B cell (primary cell): Measurements from ENCODE around the gene HNRNPF. TPM values are rescaled to one million over a fixed set of nuclear protein-coding genes. Genes with fewer than 3 reads are reported as not detected.
A peak's percentile ranks its signal among the peaks of the same experiment; 100 is the strongest.

Experiments
- ATAC-seq: fragments of 200-7000 bp; cut with Tn5 transposase; one replicate; pipeline ENCODE4 v1.10.0; 2021; ENCODE audit warnings: low read depth, mild to moderate bottlenecking, moderate number of reproducible peaks, moderate library complexity
- CTCF ChIA-PET: fragments of 350-600 bp; sonication (Branson Sonifier 250); formaldehyde crosslinking; loops from one replicate; lab custom pipeline; 2021; ENCODE audit warnings: antibody characterized with exemption, inconsistent platforms; lab: Charles Lee
- POLR2A ChIA-PET: fragments of 350-600 bp; sonication (Branson Sonifier 250); formaldehyde crosslinking; loops from one replicate; lab custom pipeline; 2021; ENCODE audit warnings: antibody characterized with exemption; lab: Charles Lee
- DNase-seq: peaks from one replicate; pipeline ENCODE4 v3.0.0; 2013
- H2AFZ ChIP-seq: 2 replicates; pipeline ENCODE4 v1.6.1; 2012; ENCODE audit warnings: mild to moderate bottlenecking, low read depth, low read length; ENCODE audit not compliant: insufficient read depth, poor library complexity, severe bottlenecking
- H3K27ac ChIP-seq, 2 donors: 1 replicate in 1 of 2; 2 replicates in 1 of 2; pipeline ENCODE4 v1.5.1; 2012 to 2013; ENCODE audit warnings: low read length in 2 of 2, mild to moderate bottlenecking in 2 of 2, moderate library complexity in 1 of 2
- H3K27me3 ChIP-seq, 4 experiments: fragments of 200-600 bp in 1 of 4; sonication (generic) in 1 of 4; replicated peaks in 1 of 4; 1 replicate in 2 of 4; 2 replicates in 2 of 4; pipeline versions ENCODE4 v1.6.1 to v1.7.0; 2013 to 2016; ENCODE audit warnings: low read length in 3 of 4, mild to moderate bottlenecking in 2 of 4, mixed read lengths in 1 of 4, moderate library complexity in 1 of 4; ENCODE audit not compliant: insufficient read depth in 4 of 4, control insufficient read depth in 3 of 4; ENCODE audit errors: control extremely low read depth in 1 of 4
- H3K36me3 ChIP-seq, 2 experiments: replicated peaks in 1 of 2; 1 replicate in 1 of 2; 2 replicates in 1 of 2; pipeline versions ENCODE4 v1.6.1 to v1.7.1; 2013; ENCODE audit warnings: low read length in 1 of 2; ENCODE audit not compliant: insufficient read depth in 2 of 2, control insufficient read depth in 1 of 2; ENCODE audit errors: control extremely low read depth in 1 of 2, extremely low read depth in 1 of 2
- H3K4me1 ChIP-seq, 2 donors: fragments of 200-600 bp in 1 of 2; sonication (generic) in 1 of 2; 1 replicate in 1 of 2; 2 replicates in 1 of 2; pipeline versions ENCODE4 v1.5.1 to v1.6.1; 2013 to 2017; ENCODE audit warnings: low read length in 2 of 2; ENCODE audit not compliant: control insufficient read depth in 2 of 2, insufficient read depth in 2 of 2
- H3K4me2 ChIP-seq: replicated peaks from 2 replicates; pipeline ENCODE3; 2012; ENCODE audit warnings: mild to moderate bottlenecking, low read depth, low read length; ENCODE audit not compliant: poor library complexity, severe bottlenecking
- H3K4me3 ChIP-seq, 5 experiments: fragments of 200-600 bp in 1 of 5; sonication (generic) in 1 of 5; 1 replicate in 3 of 5; 2 replicates in 2 of 5; pipeline versions ENCODE4 v1.5.1 to v1.7.0; 2011 to 2016; ENCODE audit warnings: low read length in 4 of 5, mild to moderate bottlenecking in 4 of 5, low read depth in 2 of 5, control low read depth in 1 of 5, moderate library complexity in 1 of 5; ENCODE audit not compliant: insufficient read depth in 1 of 5; ENCODE audit errors: control extremely low read depth in 1 of 5, extremely low read depth in 1 of 5
- H3K79me2 ChIP-seq: fragments of 200-600 bp; sonication (generic); one replicate; pipeline ENCODE4 v1.6.0; 2016; ENCODE audit warnings: low read length; ENCODE audit not compliant: control insufficient read depth, insufficient read depth
- H3K9ac ChIP-seq: fragments of 200-600 bp; sonication (generic); 2 replicates; pipeline ENCODE4 v1.6.1; 2017; ENCODE audit warnings: mild to moderate bottlenecking, low read length, moderate library complexity
- H3K9me3 ChIP-seq, 3 donors: one replicate each; pipeline versions ENCODE4 v1.6.1 to v1.7.1; 2013; ENCODE audit warnings: low read length in 2 of 3; ENCODE audit not compliant: control insufficient read depth in 2 of 3, insufficient read depth in 1 of 3; ENCODE audit errors: control extremely low read depth in 1 of 3
- H4K20me1 ChIP-seq: 2 replicates; pipeline ENCODE4 v1.6.0; 2012; ENCODE audit warnings: mild to moderate bottlenecking, low read length; ENCODE audit not compliant: insufficient read depth, control insufficient read depth, poor library complexity, severe bottlenecking
- H3K27ac Mint-ChIP-seq: one replicate; pipeline ENCODE4 v1.8.0; 2021; ENCODE audit warnings: mixed read lengths
- H3K27me3 Mint-ChIP-seq: one replicate; pipeline ENCODE4 v1.8.0; 2021; ENCODE audit warnings: mixed read lengths
- H3K4me1 Mint-ChIP-seq: one replicate; pipeline ENCODE4 v1.8.0; 2021; ENCODE audit warnings: mixed read lengths
- H3K4me3 Mint-ChIP-seq: one replicate; pipeline ENCODE4 v1.8.0; 2021; ENCODE audit warnings: mixed read lengths
- H3K9me3 Mint-ChIP-seq: one replicate; pipeline ENCODE4 v1.8.0; 2022; ENCODE audit warnings: mixed read lengths; ENCODE audit not compliant: insufficient read depth
- CTCF ChIP-seq: fragments of 200-600 bp; IDR thresholded peaks from one replicate; pipeline ENCODE4 v1.8.0; 2022; ENCODE audit warnings: antibody characterized with exemption, mild to moderate bottlenecking
- EZH2 ChIP-seq: IDR thresholded peaks from 2 replicates; pipeline ENCODE4 v1.6.1; 2012; ENCODE audit warnings: borderline replicate concordance, low read depth, mild to moderate bottlenecking, moderate library complexity, low read length; ENCODE audit not compliant: insufficient read depth, poor library complexity, severe bottlenecking
- WGBS: methylation state at CpG from one replicate; pipeline ENCODE4 v1.1.5; 2013; ENCODE audit warnings: missing lambda C conversion rate; ENCODE audit not compliant: insufficient coverage; 5-methylcytosine and 5-hydroxymethylcytosine counted together
- intact Hi-C: fragments of 100-400 bp; cut with micrococcal nuclease; formaldehyde crosslinking; loops from one replicate; pipeline ENCODE4 v1.10.0; 2022
- polyA plus RNA-seq: library from polyadenylated mRNA; depleted of rRNA; stranded (reverse); fragments of >200 nt; gene quantifications from 2 replicates; pipeline ENCODE4 v1.2.3, GENCODE V29; 2012
- total RNA-seq, 2 donors: library from RNA; stranded (reverse); fragments of 120-200 nt in 1 of 2; gene quantifications; 1 replicate in 1 of 2; 2 replicates in 1 of 2; pipeline versions ENCODE4 v1.2.3 to v1.2.4, GENCODE V29; 2013 to 2022

Gene HNRNPF
- total and polyA plus RNA-seq, 2 donors (not counting 1 experiment from before 2014, with no cell fraction given): 76.7 to 161 TPM

DNA sequence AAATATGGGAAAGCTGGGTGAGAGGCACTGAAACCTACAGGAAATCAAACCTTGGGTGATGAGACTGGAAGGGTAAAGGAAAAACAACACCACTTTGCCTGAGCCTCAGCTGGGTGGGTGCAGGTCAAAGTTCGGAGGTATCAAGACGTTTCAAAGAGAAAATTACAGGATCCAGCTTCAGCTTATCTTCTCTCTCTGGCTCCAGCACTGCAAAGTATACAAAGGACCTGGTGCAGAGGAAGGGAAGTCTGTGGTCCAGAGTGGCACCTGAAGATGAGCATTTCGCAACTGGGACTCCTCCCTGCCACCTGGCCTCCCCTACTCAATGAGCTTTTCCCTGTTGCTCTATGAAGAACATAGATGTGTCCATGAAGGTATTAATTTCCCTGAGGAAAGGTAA lies 44.0 kb downstream of the HNRNPF start:
- Histone ChIP-seq H3K27ac (no peak overlapping the region), H3K4me2 (no peak overlapping the region), H3K4me1 (peaks cover 8 to 19% of the 10 kb centered on the region in 2 donors), H3K79me2 (no peaks in the 10 kb centered on the region), H3K36me3 (no peaks in the 10 kb centered on the region), H3K9ac (no peak overlapping the region), H3K4me3 (no peak overlapping the region), H4K20me1 (no peaks in the 10 kb centered on the region), H3K27me3 (no peaks in the 10 kb centered on the region), H2AFZ (no peak overlapping the region), H3K9me3 (peaks cover 0 to 27% (median 0%) of the 10 kb centered on the region in 3 donors)
- H3K9me3 Mint-ChIP-seq: no peaks in the 10 kb centered on the region
- DNase-seq (no peak), ATAC-seq (no peak)
- no peaks in the 10 kb centered on the region for H3K27me3 Mint-ChIP-seq
- no peak for TF ChIP-seq CTCF
- TF ChIP-seq EZH2: no peak
- peaks cover 24% of the 10 kb centered on the region for H3K4me1 Mint-ChIP-seq
- CTCF ChIA-PET: no interaction called here
- POLR2A ChIA-PET: interaction anchor here (0.6 kb wide), 1 partner anchor 85 kb away, joined by 4 read pairs; no protein-coding TSS in a partner anchor
- 92% methylated on average over 2 of the region's 3 CpGs for WGBS
- intact Hi-C loops: no loop called here
- H3K4me3 Mint-ChIP-seq: no peak overlapping the region
- H3K27ac Mint-ChIP-seq: no peak overlapping the region

DNA sequence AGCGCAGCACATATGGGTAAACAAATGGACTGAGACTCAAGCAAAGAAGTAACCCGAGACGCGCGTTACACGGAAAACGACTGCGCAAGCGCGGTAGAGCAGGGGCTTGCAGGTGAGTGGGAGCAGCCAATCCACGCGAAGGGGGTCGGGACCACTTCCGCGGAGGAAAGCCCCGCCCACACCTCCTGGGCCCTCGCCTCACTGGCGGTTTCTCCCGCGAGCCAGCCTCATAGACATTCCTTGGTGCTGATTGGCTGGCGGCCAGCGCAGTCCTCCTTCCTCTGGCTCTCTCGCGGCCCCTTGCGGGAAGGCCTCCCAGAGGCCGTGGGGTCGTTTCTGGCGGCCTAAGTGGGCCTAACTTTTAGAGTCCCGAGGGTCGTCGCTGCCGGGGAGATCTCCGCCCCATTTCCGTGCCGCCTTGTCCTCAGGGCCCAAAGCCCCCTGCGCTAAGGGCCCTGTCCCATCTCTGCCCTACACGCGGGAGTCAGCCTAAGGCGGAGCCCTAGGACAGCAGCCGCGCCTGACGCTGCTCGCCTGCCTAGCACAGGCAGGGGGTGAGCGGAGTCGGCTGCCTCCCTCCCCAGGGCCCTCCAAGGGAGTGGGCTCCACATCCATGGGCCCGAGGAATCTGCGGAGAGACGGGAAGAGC lies 46.7 kb downstream of the HNRNPF start:
- peaks cover 8 to 19% of the 10 kb centered on the region in 2 donors for H3K4me1 ChIP-seq
- DNase-seq (peak; percentile 95), ATAC-seq (peak; percentile 97)
- H3K79me2 ChIP-seq: no peaks in the 10 kb centered on the region
- no peaks in the 10 kb centered on the region for H3K9me3 Mint-ChIP-seq
- intact Hi-C loops: loop anchor here (1.0 to 2.0 kb wide), 5 partner anchors 14 to 286 kb away; partner anchors contain the start of genes HNRNPF and ZNF32
- CTCF ChIA-PET: interaction anchor here (1.1 to 1.5 kb wide), 2 partner anchors 14 to 92 kb away, joined by 3 to 7 read pairs; no protein-coding TSS in a partner anchor
- peak overlapping the region; percentile 66 to 91 (median 74) for H3K4me3 ChIP-seq
- TF ChIP-seq EZH2 (no peak), CTCF (peak; percentile 36)
- POLR2A ChIA-PET: interaction anchor here (1.2 kb wide), 1 partner anchor 56 kb away, joined by 3 read pairs; no protein-coding TSS in a partner anchor
- no peaks in the 10 kb centered on the region for H4K20me1 ChIP-seq
- peak overlapping the region; percentile 94 for H3K4me2 ChIP-seq
- no peaks in the 10 kb centered on the region for H3K27me3 ChIP-seq
- H3K27ac ChIP-seq: peak overlapping the region; percentile 78 to 86
- H3K27me3 Mint-ChIP-seq: no peaks in the 10 kb centered on the region
- H3K27ac Mint-ChIP-seq: peak overlapping the region; percentile 94
- H3K9ac ChIP-seq: peak overlapping the region; percentile 90
- peaks cover 0 to 22% (median 0%) of the 10 kb centered on the region in 3 donors for H3K9me3 ChIP-seq
- H3K4me1 Mint-ChIP-seq: peaks cover 25% of the 10 kb centered on the region
- WGBS: 12% methylated on average over 48 of the region's 48 CpGs
- H3K36me3 ChIP-seq: no peaks in the 10 kb centered on the region
- peak overlapping the region; percentile 92 for H2AFZ ChIP-seq
- peak overlapping the region; percentile 97 for H3K4me3 Mint-ChIP-seq
